ENCODE results near the gene HM13. TPM values are rescaled to one million over a fixed set of nuclear protein-coding genes. Genes with fewer than 3 reads are reported as not detected.

The HM13 gene
- total RNA-seq, 3 donors from 2014 or later: 95.6 to 137 (median 109) TPM

DNA sequence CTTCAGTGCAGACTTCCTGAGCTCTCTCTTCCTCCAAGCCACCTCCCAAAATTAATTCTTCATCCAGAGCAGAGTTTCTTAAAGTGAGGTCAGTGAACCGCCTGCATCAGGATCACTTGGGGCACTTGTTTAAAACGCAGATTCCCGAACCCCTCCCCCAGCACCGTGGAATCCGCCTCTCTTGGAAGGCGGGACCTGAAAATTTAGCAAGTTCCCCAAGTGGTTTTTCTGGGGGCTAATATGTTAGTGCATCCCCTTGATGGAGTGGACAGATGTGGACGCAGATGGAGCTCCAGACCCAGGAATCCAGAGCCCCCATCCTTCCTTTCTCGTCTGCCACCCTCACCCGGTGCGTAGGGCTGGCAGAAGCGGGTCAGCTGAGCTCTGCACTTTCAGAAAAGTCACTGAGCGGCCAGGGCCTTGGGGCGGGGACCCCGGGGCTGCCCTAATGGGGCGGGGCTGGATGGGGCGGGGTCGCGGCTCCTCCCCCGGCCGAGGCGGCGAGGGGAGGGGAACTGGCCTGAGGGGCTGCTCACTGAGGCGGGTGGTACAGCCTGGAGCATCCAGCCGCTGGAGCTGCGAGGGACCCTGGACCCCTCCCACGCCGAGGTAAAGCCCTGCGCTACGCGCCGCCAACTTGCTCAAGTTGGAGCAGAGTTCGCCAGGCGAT is 39.3 kb upstream of the HM13 start, which contains the start of the genes DEFB124 and REM1:
Gene DEFB124, minus strand, starts transcription at position 370 of the 670 bp plus-strand sequence. CDS start 2,114 bp downstream, outside the sequence.
Gene REM1, plus strand, starts transcription at position 531 of the 670 bp plus-strand sequence. CDS start 1,158 bp downstream, outside the sequence.
- Histone ChIP-seq H3K36me3 (ENCODE audit: low read depth) (no peaks in the 10 kb centered on the region), H3K4me3 (no peak within 1 kb of the TSS), H3K4me1 (ENCODE audit: low read depth) (no peaks in the 10 kb centered on the region), H3K9me3 (no peaks in the 10 kb centered on the region)
- intact Hi-C loops (cut with DNase I, micrococcal nuclease): no loop called here
- DNase-seq: peak in 1 of 3 donors; percentile 48
- TF ChIP-seq, protein P1, sequence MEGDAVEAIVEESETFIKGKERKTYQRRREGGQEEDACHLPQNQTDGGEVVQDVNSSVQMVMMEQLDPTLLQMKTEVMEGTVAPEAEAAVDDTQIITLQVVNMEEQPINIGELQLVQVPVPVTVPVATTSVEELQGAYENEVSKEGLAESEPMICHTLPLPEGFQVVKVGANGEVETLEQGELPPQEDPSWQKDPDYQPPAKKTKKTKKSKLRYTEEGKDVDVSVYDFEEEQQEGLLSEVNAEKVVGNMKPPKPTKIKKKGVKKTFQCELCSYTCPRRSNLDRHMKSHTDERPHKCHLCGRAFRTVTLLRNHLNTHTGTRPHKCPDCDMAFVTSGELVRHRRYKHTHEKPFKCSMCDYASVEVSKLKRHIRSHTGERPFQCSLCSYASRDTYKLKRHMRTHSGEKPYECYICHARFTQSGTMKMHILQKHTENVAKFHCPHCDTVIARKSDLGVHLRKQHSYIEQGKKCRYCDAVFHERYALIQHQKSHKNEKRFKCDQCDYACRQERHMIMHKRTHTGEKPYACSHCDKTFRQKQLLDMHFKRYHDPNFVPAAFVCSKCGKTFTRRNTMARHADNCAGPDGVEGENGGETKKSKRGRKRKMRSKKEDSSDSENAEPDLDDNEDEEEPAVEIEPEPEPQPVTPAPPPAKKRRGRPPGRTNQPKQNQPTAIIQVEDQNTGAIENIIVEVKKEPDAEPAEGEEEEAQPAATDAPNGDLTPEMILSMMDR (IDR thresholded peaks at IDR 0.05): no peak
- ATAC-seq: peak; percentile 18

DNA sequence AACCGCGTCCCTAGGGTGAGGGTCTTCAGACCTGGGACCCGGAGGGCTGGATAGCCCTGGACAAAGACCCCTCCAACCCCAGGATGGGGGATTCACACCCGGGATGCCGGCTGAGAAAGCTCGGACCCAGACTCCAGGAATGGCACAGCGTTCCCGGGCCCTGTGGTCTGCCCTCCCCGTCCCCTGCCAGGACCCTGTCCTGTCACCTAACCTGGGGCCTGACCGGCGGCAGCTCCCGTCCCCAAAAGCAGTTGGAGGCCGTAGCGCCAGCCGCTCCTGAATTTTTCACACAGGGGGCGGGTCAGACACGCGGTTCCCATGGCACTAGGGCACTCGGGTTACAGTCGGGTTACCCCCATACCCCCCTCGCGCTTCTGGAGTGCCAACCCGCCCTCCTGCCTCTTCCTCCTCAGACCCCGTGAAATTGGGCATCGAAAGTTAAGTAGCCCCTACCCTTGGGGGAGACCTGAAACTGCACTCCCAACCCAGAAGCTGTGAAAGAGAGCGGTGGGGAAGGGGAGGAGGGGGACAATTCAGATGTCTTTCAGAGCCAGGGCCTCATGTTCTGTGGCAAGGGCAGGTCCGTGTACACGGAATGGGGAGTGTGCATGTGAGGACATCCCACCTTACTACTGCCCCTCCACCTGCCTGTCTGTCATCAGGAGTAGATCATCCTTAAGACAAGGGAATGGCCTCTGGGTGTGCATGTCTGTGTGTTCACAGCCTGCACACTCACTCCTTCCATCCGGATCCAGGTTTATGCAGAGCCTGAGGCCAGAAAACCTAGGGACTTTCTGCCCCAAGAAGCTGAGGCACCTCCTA is 38.6 kb upstream of the HM13 start:
- no peak for DNase-seq
- no peaks in the 10 kb centered on the region for H3K9me3 ChIP-seq

DNA sequence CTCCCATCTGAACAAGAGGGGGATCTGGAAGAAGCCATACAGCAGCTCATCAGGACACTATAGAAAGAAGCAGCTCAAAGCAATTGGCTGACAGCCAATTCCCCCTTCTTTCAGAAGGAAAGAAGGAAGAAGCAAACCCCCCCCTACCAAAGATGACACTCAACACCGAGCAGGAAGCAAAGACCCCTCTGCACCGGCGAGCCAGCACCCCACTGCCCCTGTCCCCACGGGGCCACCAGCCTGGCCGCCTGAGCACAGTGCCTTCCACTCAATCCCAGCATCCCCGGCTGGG is 38.0 kb upstream of the HM13 start:
- Histone ChIP-seq H3K36me3 (ENCODE audit: low read depth) (no peaks in the 10 kb centered on the region), H3K4me1 (ENCODE audit: low read depth) (no peaks in the 10 kb centered on the region), H3K9me3 (no peaks in the 10 kb centered on the region), H3K4me3 (no peak overlapping the region)
- intact Hi-C loops (cut with DNase I, micrococcal nuclease): no loop called here
- TF ChIP-seq, protein P1 (IDR thresholded peaks at IDR 0.05): no peak
- no peak for DNase-seq
- ATAC-seq: no peak

More for the DNA sequence above, 38.6 kb upstream of the HM13 start:
- H3K4me3 ChIP-seq: no peak overlapping the region
- intact Hi-C loops (cut with DNase I, micrococcal nuclease): no loop called here
- no peaks in the 10 kb centered on the region for H3K36me3 ChIP-seq (ENCODE audit: low read depth)
- no peaks in the 10 kb centered on the region for H3K4me1 ChIP-seq (ENCODE audit: low read depth)
- no peak for ATAC-seq
- TF ChIP-seq, protein P1 (IDR thresholded peaks at IDR 0.05): no peak

DNA sequence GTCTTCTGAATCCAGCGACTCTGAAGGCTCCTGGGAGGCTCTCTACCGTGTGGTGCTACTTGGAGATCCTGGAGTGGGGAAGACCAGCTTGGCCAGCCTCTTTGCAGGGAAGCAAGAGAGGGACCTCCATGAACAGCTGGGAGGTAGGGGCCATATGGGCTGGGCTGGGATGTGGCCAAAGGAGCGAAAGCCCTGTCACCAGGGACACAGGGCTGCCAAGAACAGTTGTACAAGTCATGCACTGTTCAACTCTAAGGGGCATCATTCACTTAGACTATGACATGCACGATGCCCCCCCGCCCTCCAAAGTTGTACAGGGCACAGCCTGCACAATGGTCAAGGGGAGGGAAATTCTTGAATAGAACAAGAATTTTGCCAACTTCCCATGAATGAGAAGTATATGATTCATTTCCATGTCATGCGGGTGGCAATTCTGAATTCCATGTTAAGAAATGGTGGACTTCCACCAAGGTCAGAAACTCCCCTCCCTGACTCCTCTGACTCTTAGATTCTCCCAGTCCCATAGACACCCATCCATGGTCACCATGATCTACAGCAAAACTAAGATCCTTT is 37.5 kb upstream of the HM13 start:
- no peak overlapping the region for H3K4me3 ChIP-seq
- H3K9me3 ChIP-seq: no peaks in the 10 kb centered on the region
- intact Hi-C loops (cut with DNase I, micrococcal nuclease): no loop called here
- no peak for DNase-seq
- H3K36me3 ChIP-seq (ENCODE audit: low read depth): no peaks in the 10 kb centered on the region
- no peaks in the 10 kb centered on the region for H3K4me1 ChIP-seq (ENCODE audit: low read depth)
- TF ChIP-seq, protein P1 (IDR thresholded peaks at IDR 0.05): no peak
- no peak for ATAC-seq

DNA sequence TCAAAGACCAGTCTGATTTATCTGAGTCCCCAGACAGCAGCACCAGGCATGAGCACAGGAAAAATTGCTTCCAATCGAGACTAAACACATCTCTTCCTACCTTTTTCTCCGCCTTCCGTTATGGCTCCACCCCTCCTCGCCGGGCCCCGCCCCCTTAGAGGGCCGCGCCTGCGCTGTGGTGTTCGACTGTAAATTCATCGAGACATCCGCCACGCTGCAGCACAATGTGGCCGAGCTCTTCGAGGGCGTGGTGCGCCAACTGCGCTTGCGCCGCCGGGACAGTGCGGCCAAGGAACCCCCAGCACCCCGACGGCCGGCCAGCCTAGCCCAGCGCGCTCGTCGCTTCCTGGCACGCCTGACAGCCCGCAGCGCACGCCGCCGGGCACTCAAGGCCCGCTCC is 30.2 kb upstream of the HM13 start:
- no peak for ATAC-seq
- peaks cover 3% of the 10 kb centered on the region for H3K4me1 ChIP-seq (ENCODE audit: low read depth)
- intact Hi-C loops (cut with DNase I, micrococcal nuclease): no loop called here
- DNase-seq: peak in 1 of 3 donors; percentile 40
- no peak overlapping the region for H3K4me3 ChIP-seq
- no peaks in the 10 kb centered on the region for H3K36me3 ChIP-seq (ENCODE audit: low read depth)
- H3K9me3 ChIP-seq: no peaks in the 10 kb centered on the region
- TF ChIP-seq, protein P1 (IDR thresholded peaks at IDR 0.05): no peak
